Osteocyte (in vitro differentiated cells): ENCODE measurements around the gene SYS1. TPM values are rescaled to one million over a fixed set of nuclear protein-coding genes. Genes with fewer than 3 reads are reported as not detected.

Experiments used
- DNase-seq: peaks from one replicate; pipeline ENCODE4 v3.0.0; 2021; ENCODE audit warnings: mixed read lengths; ENCODE audit not compliant: unreplicated experiment; ENCODE audit errors: extremely low spot score
- H3K27ac Mint-ChIP-seq: one replicate; pipeline ENCODE4 v1.8.0; 2021; ENCODE audit warnings: mild to moderate bottlenecking, mixed read lengths; ENCODE audit not compliant: unreplicated experiment
- H3K27me3 Mint-ChIP-seq: one replicate; pipeline ENCODE4 v1.8.0; 2021; ENCODE audit warnings: mixed read lengths; ENCODE audit not compliant: unreplicated experiment
- H3K36me3 Mint-ChIP-seq: one replicate; pipeline ENCODE4 v1.8.0; 2021; ENCODE audit warnings: mixed read lengths; ENCODE audit not compliant: unreplicated experiment
- H3K4me1 Mint-ChIP-seq: one replicate; pipeline ENCODE4 v1.8.0; 2021; ENCODE audit warnings: mixed read lengths; ENCODE audit not compliant: unreplicated experiment
- H3K4me3 Mint-ChIP-seq: one replicate; pipeline ENCODE4 v1.8.0; 2021; ENCODE audit warnings: mild to moderate bottlenecking, moderate library complexity, mixed read lengths; ENCODE audit not compliant: unreplicated experiment
- H3K9me3 Mint-ChIP-seq: one replicate; pipeline ENCODE4 v1.8.0; 2021; ENCODE audit warnings: mixed read lengths; ENCODE audit not compliant: unreplicated experiment
- CTCF ChIP-seq: fragments of 200-600 bp; sonication (generic); IDR thresholded peaks from 2 replicates; pipeline ENCODE4 v1.5.0; 2021; ENCODE audit warnings: antibody characterized with exemption, mild to moderate bottlenecking, moderate library complexity
- total RNA-seq: library from RNA; stranded (reverse); gene quantifications from 2 replicates; pipeline ENCODE4 v1.2.1, GENCODE V29; 2021

Gene SYS1
- total RNA-seq, 1 donor from 2014 or later: 23.7 TPM

- Mint-ChIP-seq H3K4me3 (no peak overlapping the region), H3K36me3 (no peaks in the 10 kb centered on the region), H3K9me3 (no peaks in the 10 kb centered on the region), H3K27me3 (peaks cover 6% of the 10 kb centered on the region), H3K27ac (no peak overlapping the region), H3K4me1 (peaks cover 4% of the 10 kb centered on the region)
- no peak for DNase-seq
- no peak for TF ChIP-seq CTCF
Measured at GRCh38 chr20:45317826-45318225, 45.1 kb upstream of the SYS1 start.

GRCh38 chr20:45318386-45318939 is 44.5 kb upstream of the SYS1 start:
- Mint-ChIP-seq H3K4me1 (peaks cover 4% of the 10 kb centered on the region), H3K27me3 (peaks cover 6% of the 10 kb centered on the region), H3K9me3 (no peaks in the 10 kb centered on the region), H3K27ac (no peak overlapping the region), H3K4me3 (no peak overlapping the region), H3K36me3 (no peaks in the 10 kb centered on the region)
- no peak for DNase-seq
- TF ChIP-seq CTCF: no peak

- H3K4me3 Mint-ChIP-seq: no peak overlapping the region
- no peaks in the 10 kb centered on the region for H3K9me3 Mint-ChIP-seq
- H3K36me3 Mint-ChIP-seq: no peaks in the 10 kb centered on the region
- no peak for DNase-seq
- no peak for TF ChIP-seq CTCF
- H3K27ac Mint-ChIP-seq: peak overlapping the region; percentile 40
- peaks cover 4% of the 10 kb centered on the region for H3K4me1 Mint-ChIP-seq
- H3K27me3 Mint-ChIP-seq: peaks cover 3% of the 10 kb centered on the region
Measured at GRCh38 chr20:45318948-45319347, 44.0 kb upstream of the SYS1 start.

- Mint-ChIP-seq H3K4me1 (peaks cover 4% of the 10 kb centered on the region), H3K27ac (no peak overlapping the region), H3K4me3 (no peak overlapping the region), H3K27me3 (no peaks in the 10 kb centered on the region), H3K36me3 (peaks cover 2% of the 10 kb centered on the region), H3K9me3 (no peaks in the 10 kb centered on the region)
- no peak for TF ChIP-seq CTCF
- DNase-seq: no peak
Measured at GRCh38 chr20:45320948-45321595, 41.9 kb upstream of the SYS1 start.

GRCh38 chr20:45322952-45323383 is 40.0 kb upstream of the SYS1 start:
- Mint-ChIP-seq H3K27me3 (no peaks in the 10 kb centered on the region), H3K36me3 (peaks cover 4% of the 10 kb centered on the region), H3K4me3 (no peak overlapping the region), H3K9me3 (no peaks in the 10 kb centered on the region), H3K27ac (no peak overlapping the region), H3K4me1 (peaks cover 4% of the 10 kb centered on the region)
- DNase-seq: no peak
- TF ChIP-seq CTCF: peak; percentile 43
